Mesothelial cell of epicardium (in vitro differentiated cells): ENCODE measurements around the gene CLEC4G. TPM values are rescaled to one million over a fixed set of nuclear protein-coding genes. Genes with fewer than 3 reads are reported as not detected.

Source experiments
- DNase-seq, 2 experiments: peaks; one replicate each; pipeline ENCODE4 v3.0.0; 2021; ENCODE audit warnings: low spot score in 2 of 2; ENCODE audit not compliant: unreplicated experiment in 2 of 2
- H3K27ac Mint-ChIP-seq: 2 replicates; pipeline ENCODE4 v1.8.0; 2021; ENCODE audit warnings: mixed read lengths
- H3K27me3 Mint-ChIP-seq: 2 replicates; pipeline ENCODE4 v1.8.0; 2021; ENCODE audit warnings: low read depth, mixed read lengths
- H3K36me3 Mint-ChIP-seq: 2 replicates; pipeline ENCODE4 v1.8.0; 2021; ENCODE audit warnings: mixed read lengths
- H3K4me1 Mint-ChIP-seq: 2 replicates; pipeline ENCODE4 v1.8.0; 2021; ENCODE audit warnings: mixed read lengths
- H3K4me3 Mint-ChIP-seq: 2 replicates; pipeline ENCODE4 v1.8.0; 2021; ENCODE audit warnings: mild to moderate bottlenecking, moderate library complexity, mixed read lengths
- H3K9me3 Mint-ChIP-seq: 2 replicates; pipeline ENCODE4 v1.8.0; 2021; ENCODE audit warnings: mixed read lengths
- total RNA-seq: library from RNA; stranded (reverse); gene quantifications from 3 replicates; pipeline ENCODE4 v1.2.1, GENCODE V29; 2021
- TF ChIP-seq, protein P1 (sequence below): fragments of 200-600 bp; sonication (generic); IDR thresholded peaks from one replicate; pipeline ENCODE4 v1.5.0; 2021; ENCODE audit warnings: antibody characterized with exemption; ENCODE audit not compliant: unreplicated experiment

CLEC4G gene
- total RNA-seq, 1 donor from 2014 or later = not detected

DNA sequence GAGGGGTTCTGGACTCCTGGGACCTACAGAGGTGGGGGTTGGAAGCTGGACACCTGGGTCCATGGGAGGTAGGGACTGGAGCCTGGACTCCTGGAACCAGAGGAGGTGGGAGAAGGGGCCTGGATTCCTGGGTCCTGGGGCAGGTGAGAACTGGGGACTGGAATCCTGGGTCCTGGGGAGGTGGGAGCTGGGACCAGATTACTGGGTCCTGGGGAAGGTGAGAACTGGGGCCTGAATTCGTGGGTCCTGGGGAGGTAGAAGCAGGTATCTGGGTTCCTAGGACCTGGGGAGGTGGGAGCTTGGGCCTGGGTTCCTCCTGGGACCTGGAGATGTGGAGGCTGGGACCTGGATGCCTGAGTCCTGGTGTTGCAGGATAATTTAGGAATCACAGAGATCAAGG is 31.8 kb upstream of the CLEC4G start:
- Mint-ChIP-seq H3K4me3 (no peak overlapping the region), H3K27me3 (peaks cover 3% of the 10 kb centered on the region), H3K27ac (peak overlapping the region; percentile 89), H3K4me1 (peaks cover 19% of the 10 kb centered on the region), H3K36me3 (no peaks in the 10 kb centered on the region), H3K9me3 (peaks cover 19% of the 10 kb centered on the region)
- DNase-seq = no peak
- TF ChIP-seq, protein P1, sequence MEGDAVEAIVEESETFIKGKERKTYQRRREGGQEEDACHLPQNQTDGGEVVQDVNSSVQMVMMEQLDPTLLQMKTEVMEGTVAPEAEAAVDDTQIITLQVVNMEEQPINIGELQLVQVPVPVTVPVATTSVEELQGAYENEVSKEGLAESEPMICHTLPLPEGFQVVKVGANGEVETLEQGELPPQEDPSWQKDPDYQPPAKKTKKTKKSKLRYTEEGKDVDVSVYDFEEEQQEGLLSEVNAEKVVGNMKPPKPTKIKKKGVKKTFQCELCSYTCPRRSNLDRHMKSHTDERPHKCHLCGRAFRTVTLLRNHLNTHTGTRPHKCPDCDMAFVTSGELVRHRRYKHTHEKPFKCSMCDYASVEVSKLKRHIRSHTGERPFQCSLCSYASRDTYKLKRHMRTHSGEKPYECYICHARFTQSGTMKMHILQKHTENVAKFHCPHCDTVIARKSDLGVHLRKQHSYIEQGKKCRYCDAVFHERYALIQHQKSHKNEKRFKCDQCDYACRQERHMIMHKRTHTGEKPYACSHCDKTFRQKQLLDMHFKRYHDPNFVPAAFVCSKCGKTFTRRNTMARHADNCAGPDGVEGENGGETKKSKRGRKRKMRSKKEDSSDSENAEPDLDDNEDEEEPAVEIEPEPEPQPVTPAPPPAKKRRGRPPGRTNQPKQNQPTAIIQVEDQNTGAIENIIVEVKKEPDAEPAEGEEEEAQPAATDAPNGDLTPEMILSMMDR = no peak

DNA sequence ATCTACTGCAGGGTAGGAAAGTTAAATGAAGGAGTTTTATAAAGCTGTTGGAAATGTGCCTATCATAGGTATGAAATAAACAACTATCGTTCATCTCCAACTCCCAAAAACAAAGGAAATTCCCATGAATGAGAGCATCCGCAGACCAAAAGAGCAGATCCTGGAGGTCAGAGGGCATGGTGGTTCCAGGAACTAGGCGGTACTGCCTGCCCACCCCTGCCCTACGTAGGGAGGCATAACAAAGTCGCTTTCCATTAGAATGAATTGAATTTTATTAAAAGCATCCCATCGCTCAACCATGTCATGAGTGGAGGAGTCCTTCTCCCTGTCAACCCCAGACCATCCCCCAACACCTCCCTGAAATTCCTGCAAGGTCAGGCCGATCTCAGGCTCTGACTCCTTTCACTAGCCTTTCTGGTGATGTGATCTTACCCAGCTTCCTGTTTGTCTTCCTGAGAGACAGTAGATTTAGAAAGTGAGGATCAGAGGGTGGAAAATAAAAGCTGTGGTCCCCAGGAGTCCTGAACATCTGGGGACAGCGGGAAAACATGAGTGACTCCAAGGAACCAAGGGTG is 30.9 kb upstream of the CLEC4G start, which contains the start of gene CLEC4M:
TSS of gene CLEC4M (plus strand) at position 525 of the 575 bp plus-strand sequence. CDS start at position 549, 24 bp downstream.
- TF ChIP-seq, protein P1 = no peak
- H3K36me3 Mint-ChIP-seq = no peaks in the 10 kb centered on the region
- peaks cover 26% of the 10 kb centered on the region for H3K9me3 Mint-ChIP-seq
- DNase-seq = no peak
- H3K27me3 Mint-ChIP-seq = peaks cover 3% of the 10 kb centered on the region
- H3K27ac Mint-ChIP-seq = peak within 1 kb of the TSS; percentile 89
- H3K4me1 Mint-ChIP-seq = peaks cover 19% of the 10 kb centered on the region
- no peak within 1 kb of the TSS for H3K4me3 Mint-ChIP-seq

DNA sequence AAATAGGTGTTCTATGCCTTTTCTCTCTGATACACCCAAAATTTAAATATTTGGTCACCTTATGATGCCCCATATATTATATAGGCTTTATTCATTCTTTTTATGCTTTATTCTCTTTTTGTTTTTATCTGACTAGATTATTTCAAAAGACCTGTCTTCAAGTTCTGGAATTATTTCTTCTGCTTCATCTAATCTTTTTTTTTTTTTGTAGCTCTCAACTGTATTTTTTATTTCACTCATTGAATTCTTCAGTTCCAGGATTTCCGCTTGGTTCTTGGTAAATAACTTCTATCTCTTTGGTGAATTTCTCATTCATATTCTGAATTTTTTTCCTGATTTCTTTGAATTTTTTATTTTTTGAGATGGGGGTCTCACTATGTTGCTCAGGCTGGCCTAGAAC is 27.2 kb upstream of the CLEC4G start:
- Mint-ChIP-seq H3K36me3 (peaks cover 6% of the 10 kb centered on the region), H3K27ac (no peak overlapping the region), H3K4me1 (peaks cover 12% of the 10 kb centered on the region), H3K9me3 (peaks cover 54% of the 10 kb centered on the region), H3K27me3 (no peaks in the 10 kb centered on the region), H3K4me3 (no peak overlapping the region)
- no peak for DNase-seq
- TF ChIP-seq, protein P1 = no peak

DNA sequence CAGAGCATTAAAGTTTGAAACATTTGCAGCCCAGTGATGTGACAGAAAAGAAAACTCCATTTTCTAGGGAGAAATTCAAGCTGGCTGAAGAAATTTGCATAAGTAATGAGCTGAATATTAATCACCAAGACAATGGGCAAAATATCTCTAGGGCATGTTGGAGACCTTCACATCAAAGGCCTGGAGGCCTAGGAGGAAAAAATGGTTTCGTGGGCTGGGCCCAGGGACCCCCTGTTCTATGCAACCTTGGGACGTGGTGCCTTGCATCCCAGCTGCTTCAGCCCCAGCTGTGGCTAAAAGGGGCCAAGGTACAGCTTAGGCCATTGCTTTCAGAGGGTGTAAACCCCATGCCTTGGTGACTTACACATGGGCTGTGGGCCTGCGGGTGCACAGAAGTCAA is 25.4 kb upstream of the CLEC4G start:
- Mint-ChIP-seq H3K36me3 (peaks cover 6% of the 10 kb centered on the region), H3K4me1 (no peaks in the 10 kb centered on the region), H3K27ac (no peak overlapping the region), H3K27me3 (peaks cover under 1% of the 10 kb centered on the region), H3K4me3 (no peak overlapping the region), H3K9me3 (peaks cover 56% of the 10 kb centered on the region)
- TF ChIP-seq, protein P1 = no peak
- DNase-seq = no peak

DNA sequence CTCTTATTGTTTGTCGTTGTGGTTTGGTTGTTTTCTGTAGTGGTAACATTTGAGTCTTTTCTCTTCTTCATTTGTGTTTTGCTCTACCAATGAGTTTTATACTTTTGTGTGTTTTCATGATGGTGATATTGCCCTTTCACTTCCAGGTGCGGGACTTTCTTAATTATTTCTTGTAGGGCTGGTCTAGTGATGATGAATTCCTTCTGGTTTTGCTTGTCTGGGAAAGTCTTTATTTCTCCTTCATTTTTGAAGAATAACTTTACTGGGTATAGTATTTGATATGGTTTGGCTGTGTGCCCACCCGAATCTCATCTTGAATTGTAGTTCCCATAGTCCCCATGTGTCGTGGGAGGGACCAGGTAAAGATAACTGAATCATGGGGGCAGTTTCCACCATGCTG is 24.3 kb upstream of the CLEC4G start:
- TF ChIP-seq, protein P1 = no peak
- H3K4me3 Mint-ChIP-seq = no peak overlapping the region
- peaks cover 3% of the 10 kb centered on the region for H3K27me3 Mint-ChIP-seq
- no peak for DNase-seq
- H3K9me3 Mint-ChIP-seq = peaks cover 52% of the 10 kb centered on the region
- peaks cover 6% of the 10 kb centered on the region for H3K36me3 Mint-ChIP-seq
- no peak overlapping the region for H3K27ac Mint-ChIP-seq
- H3K4me1 Mint-ChIP-seq = no peaks in the 10 kb centered on the region
